SK-N-SH treated with all-trans-retinoic acid at 6 μM for 48 hours (cell line): ENCODE results near the gene CILP2.

Source experiments
- ATAC-seq: fragments of 200-7000 bp; cut with Tn5 transposase; 3 replicates; pipeline ENCODE4 v1.9.1; 2020; ENCODE audit warnings: mild to moderate bottlenecking, moderate library complexity
- ARNTL ChIP-seq: fragments of 450-650 bp; formaldehyde crosslinking; IDR thresholded peaks from 2 replicates; pipeline ENCODE4 v1.5.0; 2020; ENCODE audit warnings: low read depth, mild to moderate bottlenecking, moderate library complexity, borderline replicate concordance
- BACH2 ChIP-seq: fragments of 250-450 bp; sonication (Bioruptor Pico); IDR thresholded peaks from 2 replicates; pipeline ENCODE4 v1.9.0; 2021; ENCODE audit warnings: mild to moderate bottlenecking, borderline replicate concordance
- CREB5 ChIP-seq: fragments of 250-450 bp; sonication (Bioruptor Pico); IDR thresholded peaks from 2 replicates; pipeline ENCODE4 v1.5.1; 2020; ENCODE audit warnings: low read depth, mild to moderate bottlenecking, moderate library complexity
- CSDC2 ChIP-seq: fragments of 250-450 bp; sonication (Bioruptor Pico); IDR thresholded peaks from 2 replicates; pipeline ENCODE4 v1.5.0; 2020; ENCODE audit warnings: mild to moderate bottlenecking, moderate library complexity
- CSRNP3 ChIP-seq: fragments of 250-450 bp; sonication (Bioruptor Pico); IDR thresholded peaks from 2 replicates; pipeline ENCODE4 v1.5.1; 2021; ENCODE audit warnings: mild to moderate bottlenecking, moderate library complexity
- ESRRG ChIP-seq: fragments of 250-450 bp; sonication (Bioruptor Pico); IDR thresholded peaks from 2 replicates; pipeline ENCODE4 v1.6.1; 2021; ENCODE audit warnings: mild to moderate bottlenecking
- GLIS3 ChIP-seq: fragments of 250-450 bp; sonication (Bioruptor Pico); IDR thresholded peaks from 2 replicates; pipeline ENCODE4 v1.5.0; 2020; ENCODE audit warnings: mild to moderate bottlenecking, moderate library complexity
- ISL1 ChIP-seq: fragments of 250-450 bp; sonication (Bioruptor Pico); IDR thresholded peaks from 2 replicates; pipeline ENCODE4 v2.1.2; 2022; ENCODE audit warnings: mild to moderate bottlenecking, moderate library complexity
- OSR1 ChIP-seq: fragments of 250-450 bp; sonication (Bioruptor Pico); IDR thresholded peaks from 2 replicates; pipeline ENCODE4 v1.8.0; 2022; ENCODE audit warnings: moderate library complexity, mild to moderate bottlenecking, inconsistent platforms
- POU6F1 ChIP-seq: fragments of 250-450 bp; sonication (Bioruptor Pico); IDR thresholded peaks from 2 replicates; pipeline ENCODE4 v1.8.0; 2021; ENCODE audit warnings: low read depth, mild to moderate bottlenecking, moderate library complexity, borderline replicate concordance
- PPARA ChIP-seq: fragments of 250-450 bp; sonication (Bioruptor Pico); IDR thresholded peaks from 2 replicates; pipeline ENCODE4 v1.5.0; 2020; ENCODE audit warnings: mild to moderate bottlenecking, borderline replicate concordance
- RARB ChIP-seq: fragments of 250-450 bp; sonication (Bioruptor Pico); IDR thresholded peaks from 2 replicates; pipeline ENCODE4 v1.8.0; 2021; ENCODE audit warnings: mild to moderate bottlenecking, moderate library complexity
- SNAI2 ChIP-seq: fragments of 250-450 bp; sonication (Bioruptor Pico); IDR thresholded peaks from 2 replicates; pipeline ENCODE4 v1.5.0; 2020; ENCODE audit warnings: mild to moderate bottlenecking, moderate library complexity
- TCF4 ChIP-seq: fragments of 250-450 bp; sonication (Bioruptor Pico); IDR thresholded peaks from 2 replicates; pipeline ENCODE4 v1.8.0; 2021; ENCODE audit warnings: mild to moderate bottlenecking, moderate library complexity, borderline replicate concordance
- TOX ChIP-seq: fragments of 250-450 bp; sonication (Bioruptor Pico); IDR thresholded peaks from 2 replicates; pipeline ENCODE4 v1.8.0; 2021; ENCODE audit warnings: mild to moderate bottlenecking, moderate library complexity, borderline replicate concordance
- TSHZ2 ChIP-seq: fragments of 250-450 bp; sonication (Bioruptor Pico); IDR thresholded peaks from 2 replicates; pipeline ENCODE4 v1.5.0; 2020; ENCODE audit warnings: mild to moderate bottlenecking, moderate library complexity
- ZC3H10 ChIP-seq: fragments of 250-450 bp; sonication (Bioruptor Pico); IDR thresholded peaks from 2 replicates; pipeline ENCODE4 v1.5.1; 2021; ENCODE audit warnings: mild to moderate bottlenecking, moderate library complexity
- ZFP3 ChIP-seq: fragments of 250-450 bp; sonication (Bioruptor Pico); IDR thresholded peaks from 2 replicates; pipeline ENCODE4 v1.5.0; 2020; ENCODE audit warnings: mild to moderate bottlenecking, moderate library complexity
- ZFP30 ChIP-seq: fragments of 450-650 bp; formaldehyde crosslinking; IDR thresholded peaks from 2 replicates; pipeline ENCODE4 v1.5.0; 2022; ENCODE audit warnings: mild to moderate bottlenecking, moderate library complexity
- ZNF565 ChIP-seq: fragments of 450-650 bp; formaldehyde crosslinking; conservative IDR thresholded peaks from 2 replicates; pipeline ENCODE4 v1.5.0; 2020; ENCODE audit warnings: low read depth, mild to moderate bottlenecking, moderate library complexity
- ZNF70 ChIP-seq: fragments of 450-650 bp; formaldehyde crosslinking; IDR thresholded peaks from 2 replicates; pipeline ENCODE4 v1.5.0; 2020; ENCODE audit warnings: mild to moderate bottlenecking, moderate library complexity
- ZNF8 ChIP-seq: fragments of 450-650 bp; formaldehyde crosslinking; IDR thresholded peaks from 2 replicates; pipeline ENCODE4 v1.5.0; 2020; ENCODE audit warnings: mild to moderate bottlenecking, moderate library complexity

The CILP2 gene

GRCh38 chr19:19575411-19575810 lies 37.3 kb downstream of the CILP2 start:
- TF ChIP-seq TOX (CRISPR knock-in tag) (no peak), ZNF70 (CRISPR knock-in tag) (no peak), CSDC2 (no peak), ZNF565 (CRISPR knock-in tag) (no peak), GLIS3 (CRISPR knock-in tag) (no peak), CREB5 (CRISPR knock-in tag) (no peak), ESRRG (CRISPR knock-in tag) (no peak), OSR1 (no peak), POU6F1 (CRISPR knock-in tag) (no peak), TSHZ2 (no peak), ARNTL (CRISPR knock-in tag) (no peak), ZFP30 (no peak), ZNF8 (CRISPR knock-in tag) (no peak), CSRNP3 (CRISPR knock-in tag) (no peak), BACH2 (CRISPR knock-in tag) (no peak), SNAI2 (CRISPR knock-in tag) (no peak), ZFP3 (CRISPR knock-in tag) (no peak), ZC3H10 (CRISPR knock-in tag) (no peak), ISL1 (CRISPR knock-in tag) (no peak), PPARA (CRISPR knock-in tag) (no peak)

GRCh38 chr19:19578252-19578651 lies 40.2 kb downstream of the CILP2 start:
- TF ChIP-seq PPARA (CRISPR knock-in tag) (no peak), ZC3H10 (CRISPR knock-in tag) (no peak), SNAI2 (CRISPR knock-in tag) (no peak), TCF4 (CRISPR knock-in tag) (no peak), ESRRG (CRISPR knock-in tag) (no peak), POU6F1 (CRISPR knock-in tag) (no peak), BACH2 (CRISPR knock-in tag) (no peak), CSDC2 (no peak), ZNF70 (CRISPR knock-in tag) (no peak), TOX (CRISPR knock-in tag) (no peak), ARNTL (CRISPR knock-in tag) (no peak), ZFP3 (CRISPR knock-in tag) (no peak), GLIS3 (CRISPR knock-in tag) (no peak), CREB5 (CRISPR knock-in tag) (no peak), OSR1 (no peak), ZNF565 (CRISPR knock-in tag) (no peak), RARB (CRISPR knock-in tag) (no peak), ZFP30 (no peak)
- no peak for ATAC-seq

More at GRCh38 chr19:19575411-19575810, 37.3 kb downstream of the CILP2 start:
- ATAC-seq: no peak
